PFSK-1 (cell line): ENCODE data around the gene DIP2C.

Experiments
- POLR2AphosphoS5 ChIP-seq: IDR thresholded peaks from 2 replicates; pipeline ENCODE4 v1.6.1; 2012; ENCODE audit warnings: low read depth, mild to moderate bottlenecking, control low read depth, low read length, moderate library complexity
- REST ChIP-seq, 2 experiments: IDR thresholded peaks; 2 replicates each; pipeline versions ENCODE4 v1.6.1 to v1.8.0; 2011 to 2012; ENCODE audit warnings: low read depth in 2 of 2, low read length in 2 of 2, control low read depth in 1 of 2, inconsistent platforms in 1 of 2, mild to moderate bottlenecking in 1 of 2, moderate library complexity in 1 of 2; ENCODE audit not compliant: insufficient read depth in 1 of 2
- TAF1 ChIP-seq: IDR thresholded peaks from 2 replicates; pipeline ENCODE4 v1.6.1; 2012; ENCODE audit warnings: low read length, control low read depth, borderline replicate concordance; ENCODE audit not compliant: insufficient read depth

GRCh38 chr10:663466-663751 lies 26.1 kb downstream of the DIP2C start:
- TF ChIP-seq REST (IDR thresholded peaks at IDR 0.05; ENCODE audit: insufficient read depth in 1 of 2, low read depth in 2 of 2, low read length in 2 of 2) (no peak), POLR2AphosphoS5 (no peak), TAF1 (no peak)
